HEK293T (cell line): ENCODE data around the gene RAB6A.

Experiments
- ARNT ChIP-seq: fragments of 450-650 bp; IDR thresholded peaks from 2 replicates; pipeline ENCODE4 v1.6.1; 2017; ENCODE audit warnings: mild to moderate bottlenecking
- BHLHE40 ChIP-seq: fragments of 450-650 bp; IDR thresholded peaks from 2 replicates; pipeline ENCODE4 v1.6.1; 2016; ENCODE audit warnings: mild to moderate bottlenecking, moderate library complexity, borderline replicate concordance
- CTBP1 ChIP-seq: fragments of 450-650 bp; IDR thresholded peaks from 2 replicates; pipeline ENCODE4 v1.6.1; 2016; ENCODE audit warnings: borderline replicate concordance
- FOXA1 ChIP-seq: fragments of 450-650 bp; IDR thresholded peaks from 2 replicates; pipeline ENCODE4 v1.6.1; 2016; ENCODE audit warnings: mild to moderate bottlenecking
- FOXK2 ChIP-seq: fragments of 450-650 bp; IDR thresholded peaks from 2 replicates; pipeline ENCODE4 v1.6.1; 2016; ENCODE audit warnings: mild to moderate bottlenecking
- FOXM1 ChIP-seq: fragments of 450-650 bp; IDR thresholded peaks from 2 replicates; pipeline ENCODE4 v1.6.1; 2017; ENCODE audit warnings: mild to moderate bottlenecking, borderline replicate concordance
- HDGF ChIP-seq: fragments of 450-650 bp; IDR thresholded peaks from 2 replicates; pipeline ENCODE4 v1.6.1; 2017; ENCODE audit warnings: antibody characterized with exemption, borderline replicate concordance
- LEF1 ChIP-seq: fragments of 450-650 bp; IDR thresholded peaks from 2 replicates; pipeline ENCODE4 v1.6.1; 2017; ENCODE audit warnings: mild to moderate bottlenecking, borderline replicate concordance
- SP1 ChIP-seq: fragments of 450-650 bp; IDR thresholded peaks from 2 replicates; pipeline ENCODE4 v1.6.1; 2017
- SUZ12 ChIP-seq: fragments of 450-650 bp; IDR thresholded peaks from 2 replicates; pipeline ENCODE4 v1.6.1; 2016; ENCODE audit warnings: mild to moderate bottlenecking
- TARDBP ChIP-seq: fragments of 450-650 bp; IDR thresholded peaks from 2 replicates; pipeline ENCODE4 v1.6.1; 2016

DNA sequence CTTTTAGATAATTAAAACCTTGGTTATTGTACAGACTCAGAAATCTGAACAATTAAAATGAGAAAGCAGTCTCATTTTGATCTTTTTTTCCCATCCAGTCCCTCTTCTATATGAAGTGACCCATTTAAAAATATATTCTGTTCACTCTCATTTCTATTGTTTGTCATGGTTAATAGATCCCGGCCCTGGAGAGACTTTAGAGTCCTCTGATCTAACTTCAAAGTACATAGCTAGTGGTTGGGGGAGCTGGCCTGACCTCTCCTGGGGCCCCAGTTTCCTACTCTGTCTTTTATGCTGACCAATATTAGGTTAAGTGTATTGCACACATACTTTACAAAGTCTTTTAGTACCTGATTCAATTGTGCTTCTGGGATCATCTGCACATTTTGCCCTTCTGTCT, 40.3 kb upstream of the RAB6A start:
- TF ChIP-seq TARDBP (no peak), BHLHE40 (no peak), FOXM1 (no peak), SP1 (no peak), FOXK2 (no peak), CTBP1 (no peak), HDGF (no peak), FOXA1 (no peak), SUZ12 (no peak), ARNT (no peak), LEF1 (no peak)
